Karpas-422 (cell line): ENCODE data around the gene ZDHHC13. TPM values are rescaled to one million over a fixed set of nuclear protein-coding genes. Genes with fewer than 3 reads are reported as not detected.

Experiments used
- DNase-seq: peaks from one replicate; pipeline ENCODE4 v3.0.0-alpha.2; 2015
- H2AFZ ChIP-seq: fragments of 200-600 bp; sonication (generic); 2 replicates; pipeline ENCODE4 v1.6.1; 2014; ENCODE audit warnings: antibody characterized with exemption, low read length, mixed read lengths
- H3K27ac ChIP-seq: fragments of 200-600 bp; sonication (generic); 2 replicates; pipeline ENCODE4 v1.5.1; 2014; ENCODE audit warnings: mild to moderate bottlenecking, low read length, moderate library complexity
- H3K27me3 ChIP-seq: fragments of 200-600 bp; sonication (generic); 2 replicates; pipeline ENCODE4 v1.6.1; 2014; ENCODE audit warnings: low read length, mixed read lengths
- H3K36me3 ChIP-seq: fragments of 200-600 bp; sonication (generic); 2 replicates; pipeline ENCODE4 v1.6.1; 2014; ENCODE audit warnings: low read length, mixed read lengths; ENCODE audit not compliant: insufficient read depth
- H3K4me1 ChIP-seq: fragments of 200-600 bp; sonication (generic); 2 replicates; pipeline ENCODE4 v1.6.1; 2014; ENCODE audit warnings: mild to moderate bottlenecking, low read length, mixed read lengths
- H3K4me2 ChIP-seq: fragments of 200-600 bp; sonication (generic); 2 replicates; pipeline ENCODE4 v1.6.1; 2014; ENCODE audit warnings: low read length, low read depth, mild to moderate bottlenecking; ENCODE audit not compliant: poor library complexity, severe bottlenecking
- H3K4me3 ChIP-seq: fragments of 200-600 bp; sonication (generic); 2 replicates; pipeline ENCODE4 v1.5.1; 2014; ENCODE audit warnings: mild to moderate bottlenecking, antibody characterized with exemption, low read length, mixed read lengths
- H3K79me2 ChIP-seq: fragments of 200-600 bp; sonication (generic); 2 replicates; pipeline ENCODE4 v1.6.1; 2014; ENCODE audit warnings: mild to moderate bottlenecking, low read length, mixed read lengths
- H3K9ac ChIP-seq: fragments of 200-600 bp; sonication (generic); 2 replicates; pipeline ENCODE4 v1.6.0; 2014; ENCODE audit warnings: low read length
- H3K9me2 ChIP-seq: fragments of 200-600 bp; sonication (generic), shearing (Covaris generic); replicated peaks from 2 replicates; pipeline ENCODE4 v1.6.0; 2014; ENCODE audit warnings: mild to moderate bottlenecking, low read length, moderate library complexity; ENCODE audit not compliant: insufficient read depth
- H3K9me3 ChIP-seq: fragments of 300-700, 200-600 bp; sonication (generic); 2 replicates; pipeline ENCODE4 v1.6.1; 2014; ENCODE audit warnings: low read length, mixed read lengths
- H4K20me1 ChIP-seq: fragments of 200-600 bp; sonication (generic); 2 replicates; pipeline ENCODE4 v1.6.1; 2014; ENCODE audit warnings: mild to moderate bottlenecking, antibody characterized with exemption, low read length, low read depth; ENCODE audit not compliant: insufficient read depth
- total RNA-seq: library from RNA; depleted of rRNA; stranded (reverse); fragments of >200 nt; shearing (Covaris generic); gene quantifications from 2 replicates; pipeline ENCODE4 v1.2.3, GENCODE V29; 2014; ENCODE audit warnings: low replicate concordance

Gene ZDHHC13
- total RNA-seq, 1 experiment from 2014 or later, result 64.7 TPM

DNA sequence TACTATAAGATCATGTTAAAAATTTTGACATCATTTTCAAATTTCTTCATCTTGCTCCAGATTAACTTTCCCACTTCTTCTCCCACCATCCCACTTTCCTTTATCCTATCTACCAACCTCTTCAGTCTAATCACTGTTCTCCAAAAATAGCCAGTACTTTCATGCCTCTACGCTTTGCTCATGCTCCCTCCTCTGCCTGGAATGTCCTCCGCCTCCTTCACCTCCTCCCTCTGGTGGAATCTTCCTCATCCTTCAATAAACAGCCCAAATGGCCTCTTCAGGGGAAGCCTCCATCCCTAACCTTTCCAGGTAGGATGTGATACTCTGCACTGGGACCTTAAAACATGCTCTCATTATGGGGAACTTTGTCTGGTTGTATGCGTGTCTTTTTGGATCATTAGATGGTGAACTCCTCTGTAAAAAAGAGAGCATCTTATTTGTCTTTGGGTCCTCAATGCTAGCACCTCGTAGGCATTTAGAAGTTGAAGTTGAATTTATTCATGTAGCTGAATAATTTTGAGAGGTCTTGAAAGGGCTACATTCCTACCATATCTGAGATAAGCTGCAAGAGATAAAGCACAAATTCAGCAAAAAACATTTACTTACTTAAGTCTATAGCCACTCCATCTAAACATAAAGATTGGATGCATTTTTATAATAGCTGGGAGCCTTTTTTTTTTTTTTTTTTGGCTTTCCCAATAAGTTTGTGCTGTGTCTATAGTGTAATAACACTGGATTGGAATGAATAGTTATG is 92.8 kb downstream of the ZDHHC13 start:
- DNase-seq, result no peak
- Histone ChIP-seq H3K9me3 (no peaks in the 10 kb centered on the region), H3K9me2 (no peaks in the 10 kb centered on the region), H3K79me2 (no peaks in the 10 kb centered on the region), H3K27ac (no peak overlapping the region), H3K4me3 (no peak overlapping the region), H3K4me2 (no peak overlapping the region), H3K27me3 (no peaks in the 10 kb centered on the region), H4K20me1 (no peaks in the 10 kb centered on the region), H2AFZ (no peak overlapping the region), H3K36me3 (no peaks in the 10 kb centered on the region), H3K4me1 (no peaks in the 10 kb centered on the region), H3K9ac (no peak overlapping the region)

DNA sequence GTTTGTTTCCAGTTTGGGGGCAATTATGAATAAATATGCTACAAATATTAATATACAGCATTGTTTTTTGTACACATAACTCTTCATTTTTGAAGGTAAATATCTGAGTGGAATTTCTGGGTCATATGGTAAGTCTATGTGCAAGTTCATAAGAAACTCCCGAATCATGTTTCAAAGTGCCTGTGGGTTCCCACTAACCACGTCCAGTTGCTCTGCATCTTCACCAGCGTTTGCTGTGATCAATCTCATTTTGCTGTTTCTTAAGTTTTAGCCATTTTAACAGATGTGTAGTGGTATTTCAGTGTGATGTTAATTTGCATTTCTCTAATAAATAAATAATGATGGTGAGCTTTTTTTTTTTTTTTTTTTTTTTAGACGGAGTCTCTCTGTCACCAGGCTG is 99.1 kb downstream of the ZDHHC13 start:
- Histone ChIP-seq H2AFZ (no peak overlapping the region), H4K20me1 (no peaks in the 10 kb centered on the region), H3K4me3 (no peak overlapping the region), H3K36me3 (no peaks in the 10 kb centered on the region), H3K9me3 (no peaks in the 10 kb centered on the region), H3K79me2 (no peaks in the 10 kb centered on the region), H3K4me1 (no peaks in the 10 kb centered on the region), H3K9ac (no peak overlapping the region), H3K27ac (no peak overlapping the region), H3K9me2 (no peaks in the 10 kb centered on the region), H3K4me2 (no peak overlapping the region), H3K27me3 (no peaks in the 10 kb centered on the region)
- no peak for DNase-seq

DNA sequence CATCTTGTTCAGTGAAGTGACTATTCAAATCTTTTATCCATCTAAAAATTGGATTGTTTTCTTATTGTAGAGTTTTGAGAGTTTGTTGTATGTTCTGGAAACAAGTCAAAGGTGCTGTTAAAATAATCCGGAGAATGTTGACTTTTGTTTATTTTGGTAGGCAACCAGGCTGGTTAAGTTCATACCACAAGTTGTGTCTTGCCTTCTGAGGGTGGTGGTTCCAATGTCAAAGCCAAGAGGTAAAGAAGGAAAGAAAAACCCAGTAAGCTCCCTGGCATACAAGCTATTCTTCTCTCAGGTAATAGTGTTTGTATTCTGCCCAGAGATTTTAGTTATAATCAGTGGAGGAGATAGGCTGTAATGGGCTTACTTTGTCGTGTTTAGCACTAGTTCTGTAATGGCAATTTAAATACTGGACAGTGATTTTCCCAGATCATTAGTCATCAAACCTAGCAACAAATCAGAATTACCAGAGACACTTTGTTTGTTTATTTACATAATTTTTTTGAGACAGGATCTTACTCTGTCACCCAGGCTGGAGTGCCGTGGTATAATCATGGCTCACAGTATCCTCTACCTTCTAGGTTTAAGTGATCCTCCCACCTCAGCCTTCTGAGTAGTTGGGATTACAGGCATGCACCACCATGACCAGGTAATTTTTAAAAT is 99.9 kb downstream of the ZDHHC13 start:
- Histone ChIP-seq H3K9ac (no peak overlapping the region), H4K20me1 (no peaks in the 10 kb centered on the region), H3K27ac (no peak overlapping the region), H3K36me3 (no peaks in the 10 kb centered on the region), H3K9me2 (no peaks in the 10 kb centered on the region), H3K4me2 (no peak overlapping the region), H3K9me3 (no peaks in the 10 kb centered on the region), H3K4me3 (no peak overlapping the region), H3K4me1 (no peaks in the 10 kb centered on the region), H2AFZ (no peak overlapping the region), H3K27me3 (no peaks in the 10 kb centered on the region), H3K79me2 (no peaks in the 10 kb centered on the region)
- DNase-seq, result no peak

DNA sequence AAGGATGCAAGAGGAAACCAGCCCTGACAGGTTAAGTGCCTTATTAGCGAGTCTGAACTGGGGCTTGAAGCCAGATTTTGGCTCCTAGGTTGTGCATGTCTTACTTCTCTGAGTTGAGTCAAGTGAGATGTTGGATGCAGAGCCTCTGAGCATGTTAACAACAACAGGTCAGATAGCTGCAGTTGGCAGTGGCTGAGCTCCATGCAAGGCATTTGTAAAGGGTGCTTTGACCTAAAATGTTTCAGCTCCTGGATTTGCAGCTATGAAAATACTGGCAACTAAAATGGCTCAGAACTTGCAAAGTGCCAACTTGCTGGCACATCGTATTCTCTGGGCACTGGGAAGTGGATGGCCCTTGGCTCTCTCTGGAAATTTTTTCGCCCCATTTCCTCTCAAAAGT is 101.2 kb downstream of the ZDHHC13 start:
- Histone ChIP-seq H3K9me3 (no peaks in the 10 kb centered on the region), H3K27me3 (no peaks in the 10 kb centered on the region), H3K9ac (no peak overlapping the region), H2AFZ (no peak overlapping the region), H3K36me3 (peaks cover 2% of the 10 kb centered on the region; the same call in 1 of the 2 replicates), H4K20me1 (no peaks in the 10 kb centered on the region), H3K4me1 (no peaks in the 10 kb centered on the region), H3K4me3 (no peak overlapping the region), H3K4me2 (no peak overlapping the region), H3K79me2 (no peaks in the 10 kb centered on the region), H3K9me2 (no peaks in the 10 kb centered on the region), H3K27ac (no peak overlapping the region)
- no peak for DNase-seq

DNA sequence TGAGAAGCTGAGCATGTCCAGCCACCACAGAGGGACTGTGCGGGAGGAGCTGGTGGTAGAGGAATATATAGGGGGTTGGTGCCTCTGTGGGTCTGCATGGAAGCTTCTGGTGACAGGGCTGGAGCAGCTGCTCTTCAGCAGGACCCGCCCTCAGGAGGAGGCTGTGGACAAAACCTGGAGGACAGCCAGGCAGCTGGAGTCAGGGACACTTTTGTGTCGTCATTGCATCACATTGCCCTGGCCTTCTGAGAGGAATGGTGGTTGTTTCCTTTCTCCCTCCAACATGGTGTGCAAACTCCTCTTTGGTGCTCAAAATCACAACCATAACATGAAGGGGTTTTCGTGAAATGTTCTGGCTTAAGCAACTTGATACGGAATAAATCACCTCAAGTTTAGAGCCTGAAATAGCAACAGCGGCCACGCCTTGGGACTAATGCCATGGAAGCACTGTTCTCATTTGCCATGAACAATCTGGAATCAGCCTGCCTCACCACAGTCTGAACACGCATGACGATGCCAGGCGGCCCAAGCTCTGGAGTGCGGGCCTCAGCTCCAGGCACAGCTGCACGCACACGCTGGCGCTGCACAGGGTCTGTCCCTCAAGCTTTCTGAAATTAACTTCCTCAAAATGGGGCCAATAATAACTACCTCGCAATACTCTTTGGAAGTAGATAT is 102.0 kb downstream of the ZDHHC13 start:
- no peaks in the 10 kb centered on the region for H3K9me3 ChIP-seq
- H3K79me2 ChIP-seq, result no peaks in the 10 kb centered on the region
- H3K4me3 ChIP-seq, result no peak overlapping the region
- H3K9me2 ChIP-seq, result no peaks in the 10 kb centered on the region
- no peak overlapping the region for H3K27ac ChIP-seq
- H3K4me2 ChIP-seq, result no peak overlapping the region
- H3K27me3 ChIP-seq, result no peaks in the 10 kb centered on the region
- H2AFZ ChIP-seq, result no peak overlapping the region
- no peaks in the 10 kb centered on the region for H3K4me1 ChIP-seq
- no peak for DNase-seq
- no peaks in the 10 kb centered on the region for H4K20me1 ChIP-seq
- H3K36me3 ChIP-seq, result peaks cover 8% of the 10 kb centered on the region
- H3K9ac ChIP-seq, result no peak overlapping the region

DNA sequence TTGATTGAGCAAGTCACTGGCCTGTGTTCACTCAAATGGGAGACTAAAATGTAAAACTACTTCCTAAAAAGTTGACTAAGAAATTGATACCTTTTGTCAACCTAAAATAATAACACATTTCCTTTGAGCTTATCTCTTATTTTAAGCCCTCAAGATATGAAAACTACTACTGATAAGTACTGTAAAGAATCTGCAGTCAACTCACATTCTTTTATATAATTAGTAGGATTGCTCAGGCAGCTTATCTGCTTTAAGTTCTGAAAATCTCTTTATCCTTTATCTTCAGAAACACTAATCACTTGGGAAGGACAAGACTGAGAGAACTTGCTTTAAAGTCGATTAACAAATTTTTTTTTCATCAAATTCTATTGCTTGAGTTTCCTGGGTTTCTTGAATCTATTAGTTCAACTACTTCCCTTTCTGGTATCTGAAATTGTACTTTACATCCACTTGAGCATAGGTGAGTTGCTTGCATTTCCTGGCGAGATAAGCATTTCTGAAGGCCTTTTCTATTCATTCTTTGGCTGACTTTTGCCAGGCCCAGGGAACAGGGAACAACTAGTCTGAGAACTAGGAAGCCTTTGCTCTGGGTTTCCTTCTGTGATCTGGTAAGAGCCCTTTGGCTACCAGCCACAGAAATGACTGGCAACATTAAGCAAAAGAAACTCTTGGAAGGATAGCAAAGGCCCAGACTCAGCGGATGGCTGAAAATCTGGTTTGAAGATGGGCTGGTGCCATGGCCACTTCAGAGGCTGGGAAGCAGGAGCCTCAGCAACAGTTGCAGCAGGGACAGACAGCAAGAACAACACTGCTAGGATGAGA is 104.1 kb downstream of the ZDHHC13 start:
- Histone ChIP-seq H3K4me2 (no peak overlapping the region), H2AFZ (no peak overlapping the region), H3K9me3 (no peaks in the 10 kb centered on the region), H3K79me2 (no peaks in the 10 kb centered on the region), H3K27me3 (no peaks in the 10 kb centered on the region), H3K4me3 (no peak overlapping the region), H3K27ac (no peak overlapping the region), H3K9me2 (no peaks in the 10 kb centered on the region), H3K36me3 (peaks cover 26% of the 10 kb centered on the region), H4K20me1 (no peaks in the 10 kb centered on the region), H3K4me1 (no peaks in the 10 kb centered on the region), H3K9ac (no peak overlapping the region)
- peak; percentile 30 for DNase-seq

DNA sequence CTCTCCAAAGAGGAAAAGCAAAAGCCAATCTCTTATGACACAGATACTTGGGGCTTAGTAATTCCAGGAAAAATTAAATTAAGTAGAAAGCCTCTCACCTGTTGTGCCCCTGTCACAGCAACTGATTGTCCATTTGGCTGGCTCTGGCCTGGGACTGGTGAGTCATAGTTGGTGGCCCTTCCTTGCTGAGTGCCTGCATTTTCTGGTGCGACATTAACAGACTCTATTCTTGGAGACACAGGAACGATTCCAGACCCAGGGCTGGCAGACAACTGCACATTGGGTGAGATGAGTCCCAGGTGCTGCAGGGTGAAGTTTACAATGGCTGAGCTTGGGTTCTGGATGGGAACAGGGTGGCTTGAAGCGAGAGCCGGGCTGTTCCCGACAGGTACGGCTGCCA is 108.2 kb downstream of the ZDHHC13 start:
- H3K9me3 ChIP-seq, result no peaks in the 10 kb centered on the region
- no peak for DNase-seq
- no peak overlapping the region for H3K4me3 ChIP-seq
- no peak overlapping the region for H3K9ac ChIP-seq
- H3K4me1 ChIP-seq, result no peaks in the 10 kb centered on the region
- no peak overlapping the region for H2AFZ ChIP-seq
- no peak overlapping the region for H3K27ac ChIP-seq
- H4K20me1 ChIP-seq, result no peaks in the 10 kb centered on the region
- H3K79me2 ChIP-seq, result no peaks in the 10 kb centered on the region
- H3K4me2 ChIP-seq, result no peak overlapping the region
- peaks cover 56% of the 10 kb centered on the region for H3K36me3 ChIP-seq
- H3K9me2 ChIP-seq, result no peaks in the 10 kb centered on the region
- H3K27me3 ChIP-seq, result no peaks in the 10 kb centered on the region

DNA sequence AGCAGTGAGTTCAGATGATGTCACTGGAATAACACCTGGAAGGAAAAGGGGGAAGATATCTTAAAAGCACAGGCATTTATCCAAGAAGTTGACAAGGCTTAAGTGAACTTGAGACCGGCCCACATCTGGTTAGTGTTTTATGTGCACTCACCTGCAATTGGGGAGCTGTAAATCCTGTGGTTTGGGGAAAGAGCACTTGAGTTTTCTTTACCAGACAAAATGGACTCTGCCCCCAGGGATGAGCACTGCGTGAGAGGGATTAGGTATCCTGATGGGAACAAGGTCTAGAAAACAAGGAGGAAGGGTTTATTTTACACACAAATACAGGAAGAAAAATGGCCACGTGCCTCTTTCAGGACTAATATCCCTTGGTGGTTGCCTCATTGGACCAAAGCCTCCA is 108.6 kb downstream of the ZDHHC13 start:
- no peak overlapping the region for H3K9ac ChIP-seq
- H3K4me1 ChIP-seq, result no peaks in the 10 kb centered on the region
- no peaks in the 10 kb centered on the region for H3K9me2 ChIP-seq
- no peaks in the 10 kb centered on the region for H4K20me1 ChIP-seq
- no peak overlapping the region for H3K27ac ChIP-seq
- H3K4me2 ChIP-seq, result no peak overlapping the region
- H3K27me3 ChIP-seq, result no peaks in the 10 kb centered on the region
- H3K9me3 ChIP-seq, result no peaks in the 10 kb centered on the region
- DNase-seq, result no peak
- H2AFZ ChIP-seq, result no peak overlapping the region
- H3K4me3 ChIP-seq, result no peak overlapping the region
- peaks cover 60% of the 10 kb centered on the region for H3K36me3 ChIP-seq
- H3K79me2 ChIP-seq, result no peaks in the 10 kb centered on the region
